Testis (tissue), 2 donors: ENCODE data around the gene SULT1B1.

Experiments
- POLR2A ChIP-seq: fragments of 450-650 bp; IDR thresholded peaks from one replicate; pipeline ENCODE4 v1.6.1; 2017; ENCODE audit warnings: antibody characterized with exemption, mild to moderate bottlenecking, moderate library complexity
- TF ChIP-seq, protein P1 (sequence below), 3 experiments: fragments of 450-650 bp in 2 of 3; fragments of 200-600 bp in 1 of 3; sonication (generic) in 1 of 3; IDR thresholded peaks; one replicate each; pipeline ENCODE4 v1.5.1; 2016 to 2019; ENCODE audit warnings: antibody characterized with exemption in 3 of 3, mild to moderate bottlenecking in 2 of 3, moderate library complexity in 1 of 3

DNA sequence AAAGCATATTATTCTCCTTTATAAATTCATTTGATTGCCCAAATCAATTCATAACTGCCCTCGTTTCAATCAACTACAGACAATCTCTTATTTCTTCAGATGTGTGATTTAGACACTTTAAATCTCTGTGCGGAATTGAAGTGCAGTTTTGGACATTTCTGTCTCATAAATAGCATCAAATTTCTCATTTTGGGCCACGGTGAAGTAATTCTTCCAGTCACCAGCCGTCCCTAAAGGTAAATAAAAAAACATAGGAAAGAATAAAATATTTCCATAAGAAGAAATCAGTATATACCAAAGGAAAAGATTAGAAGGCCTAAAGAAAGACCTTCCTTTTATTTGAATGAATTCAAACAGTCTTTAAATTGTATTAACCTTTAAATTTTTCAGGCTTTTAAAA, 33.4 kb downstream of the SULT1B1 start:
- TF ChIP-seq, protein P1, sequence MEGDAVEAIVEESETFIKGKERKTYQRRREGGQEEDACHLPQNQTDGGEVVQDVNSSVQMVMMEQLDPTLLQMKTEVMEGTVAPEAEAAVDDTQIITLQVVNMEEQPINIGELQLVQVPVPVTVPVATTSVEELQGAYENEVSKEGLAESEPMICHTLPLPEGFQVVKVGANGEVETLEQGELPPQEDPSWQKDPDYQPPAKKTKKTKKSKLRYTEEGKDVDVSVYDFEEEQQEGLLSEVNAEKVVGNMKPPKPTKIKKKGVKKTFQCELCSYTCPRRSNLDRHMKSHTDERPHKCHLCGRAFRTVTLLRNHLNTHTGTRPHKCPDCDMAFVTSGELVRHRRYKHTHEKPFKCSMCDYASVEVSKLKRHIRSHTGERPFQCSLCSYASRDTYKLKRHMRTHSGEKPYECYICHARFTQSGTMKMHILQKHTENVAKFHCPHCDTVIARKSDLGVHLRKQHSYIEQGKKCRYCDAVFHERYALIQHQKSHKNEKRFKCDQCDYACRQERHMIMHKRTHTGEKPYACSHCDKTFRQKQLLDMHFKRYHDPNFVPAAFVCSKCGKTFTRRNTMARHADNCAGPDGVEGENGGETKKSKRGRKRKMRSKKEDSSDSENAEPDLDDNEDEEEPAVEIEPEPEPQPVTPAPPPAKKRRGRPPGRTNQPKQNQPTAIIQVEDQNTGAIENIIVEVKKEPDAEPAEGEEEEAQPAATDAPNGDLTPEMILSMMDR (IDR thresholded peaks at IDR 0.05), result no peak
- no peak for TF ChIP-seq POLR2A
